Type B pancreatic cell (in vitro differentiated cells): ENCODE measurements around the gene CACNA1C. TPM values are rescaled to one million over a fixed set of nuclear protein-coding genes. Genes with fewer than 3 reads are reported as not detected.

Source experiments
- DNase-seq: peaks from one replicate; pipeline ENCODE4 v3.0.0; 2021; ENCODE audit warnings: mixed read lengths; ENCODE audit not compliant: unreplicated experiment; ENCODE audit errors: extremely low spot score
- H3K27ac Mint-ChIP-seq: 2 replicates; pipeline ENCODE4 v1.8.0; 2021; ENCODE audit warnings: mild to moderate bottlenecking, mixed read lengths
- H3K27me3 Mint-ChIP-seq: 2 replicates; pipeline ENCODE4 v1.8.0; 2021; ENCODE audit warnings: mixed read lengths
- H3K36me3 Mint-ChIP-seq: 2 replicates; pipeline ENCODE4 v1.8.0; 2021; ENCODE audit warnings: mixed read lengths
- H3K4me1 Mint-ChIP-seq: one replicate; pipeline ENCODE4 v1.8.0; 2021; ENCODE audit warnings: mixed read lengths; ENCODE audit not compliant: unreplicated experiment
- H3K4me3 Mint-ChIP-seq: 2 replicates; pipeline ENCODE4 v1.8.0; 2021; ENCODE audit warnings: mild to moderate bottlenecking, mixed read lengths
- H3K9me3 Mint-ChIP-seq: 2 replicates; pipeline ENCODE4 v1.8.0; 2021; ENCODE audit warnings: mixed read lengths
- CTCF ChIP-seq: fragments of 200-600 bp; sonication (generic); conservative IDR thresholded peaks from 2 replicates; pipeline ENCODE4 v1.5.0; 2021; ENCODE audit warnings: antibody characterized with exemption, mild to moderate bottlenecking
- total RNA-seq: library from RNA; stranded (reverse); gene quantifications from 2 replicates; pipeline ENCODE4 v1.2.1, GENCODE V29; 2021; ENCODE audit warnings: low replicate concordance

CACNA1C gene
- total RNA-seq, 1 donor from 2014 or later = 14.3 TPM

GRCh38 chr12:2137711-2138110, 84.9 kb downstream of the CACNA1C start:
- Mint-ChIP-seq H3K27me3 (peaks cover 3% of the 10 kb centered on the region), H3K36me3 (peaks cover 17% of the 10 kb centered on the region), H3K27ac (no peak overlapping the region), H3K4me3 (no peak overlapping the region), H3K9me3 (no peaks in the 10 kb centered on the region), H3K4me1 (no peaks in the 10 kb centered on the region)
- no peak for TF ChIP-seq CTCF
- DNase-seq = no peak

- no peak for TF ChIP-seq CTCF
- Mint-ChIP-seq H3K27ac (no peak overlapping the region), H3K9me3 (no peaks in the 10 kb centered on the region), H3K4me3 (no peak overlapping the region), H3K4me1 (no peaks in the 10 kb centered on the region), H3K27me3 (peaks cover 3% of the 10 kb centered on the region), H3K36me3 (peaks cover 17% of the 10 kb centered on the region)
- no peak for DNase-seq
Measured at GRCh38 chr12:2138294-2138693, 85.5 kb downstream of the CACNA1C start.

GRCh38 chr12:2138871-2139308, 86.1 kb downstream of the CACNA1C start:
- Mint-ChIP-seq H3K4me1 (no peaks in the 10 kb centered on the region), H3K27ac (no peak overlapping the region), H3K27me3 (peaks cover 4% of the 10 kb centered on the region), H3K4me3 (no peak overlapping the region), H3K9me3 (no peaks in the 10 kb centered on the region), H3K36me3 (peaks cover 17% of the 10 kb centered on the region)
- TF ChIP-seq CTCF = no peak
- DNase-seq = no peak

GRCh38 chr12:2139651-2140050, 86.9 kb downstream of the CACNA1C start:
- H3K9me3 Mint-ChIP-seq = no peaks in the 10 kb centered on the region

GRCh38 chr12:2140858-2141519, 88.2 kb downstream of the CACNA1C start:
- DNase-seq = no peak
- H3K4me3 Mint-ChIP-seq = no peak overlapping the region
- no peak overlapping the region for H3K27ac Mint-ChIP-seq
- H3K36me3 Mint-ChIP-seq = peaks cover 17% of the 10 kb centered on the region
- no peaks in the 10 kb centered on the region for H3K4me1 Mint-ChIP-seq
- H3K27me3 Mint-ChIP-seq = peaks cover 11% of the 10 kb centered on the region
- no peaks in the 10 kb centered on the region for H3K9me3 Mint-ChIP-seq
- no peak for TF ChIP-seq CTCF

More at GRCh38 chr12:2139651-2140050, 86.9 kb downstream of the CACNA1C start:
- no peak overlapping the region for H3K27ac Mint-ChIP-seq
- peaks cover 7% of the 10 kb centered on the region for H3K27me3 Mint-ChIP-seq
- no peak for DNase-seq
- no peaks in the 10 kb centered on the region for H3K4me1 Mint-ChIP-seq
- H3K36me3 Mint-ChIP-seq = peaks cover 17% of the 10 kb centered on the region
- TF ChIP-seq CTCF = no peak
- H3K4me3 Mint-ChIP-seq = no peak overlapping the region

GRCh38 chr12:2142068-2142467, 89.3 kb downstream of the CACNA1C start:
- Mint-ChIP-seq H3K4me3 (no peak overlapping the region), H3K36me3 (peaks cover 14% of the 10 kb centered on the region), H3K27me3 (peaks cover 11% of the 10 kb centered on the region), H3K9me3 (no peaks in the 10 kb centered on the region), H3K27ac (no peak overlapping the region), H3K4me1 (no peaks in the 10 kb centered on the region)
- DNase-seq = no peak
- TF ChIP-seq CTCF = no peak
